GM12891 (cell line): ENCODE data around the gene MARCKS.

ENCODE experiments used
- DNase-seq: peaks from one replicate; pipeline ENCODE4 v3.0.0; 2011; ENCODE audit warnings: low spot score; ENCODE audit not compliant: insufficient read length
- FAIRE-seq: peaks from 2 replicates; lab custom pipeline; 2011; peaks lifted over from hg19 to GRCh38; lab: Jason Lieb, UNC
- PAX5 ChIP-seq: IDR thresholded peaks from 2 replicates; pipeline ENCODE4 v1.6.1; 2011; ENCODE audit warnings: low read length, moderate library complexity, mild to moderate bottlenecking; ENCODE audit not compliant: insufficient read depth, severe bottlenecking
- POLR2A ChIP-seq: IDR thresholded peaks from 2 replicates; pipeline ENCODE4 v1.6.1; 2011; ENCODE audit warnings: low read depth, low read length, control low read depth
- POLR2AphosphoS5 ChIP-seq: IDR thresholded peaks from 2 replicates; pipeline ENCODE4 v1.6.1; 2011; ENCODE audit warnings: low read depth, low read length, control low read depth
- POU2F2 ChIP-seq: IDR thresholded peaks from 2 replicates; pipeline ENCODE4 v1.6.1; 2011; ENCODE audit warnings: low read depth, mild to moderate bottlenecking, control low read depth, low read length, moderate library complexity
- SPI1 ChIP-seq: IDR thresholded peaks from 2 replicates; pipeline ENCODE4 v1.6.1; 2011; ENCODE audit warnings: low read depth, low read length, control low read depth
- TAF1 ChIP-seq: IDR thresholded peaks from 2 replicates; pipeline ENCODE4 v1.6.1; 2011; ENCODE audit warnings: low read depth, low read length, control low read depth

MARCKS gene

GRCh38 chr6:113879186-113880096, 22.3 kb downstream of the MARCKS start:
- DNase-seq (no peak), FAIRE-seq (peak; percentile 92)
- TF ChIP-seq POLR2A (no peak), PAX5 (no peak), POU2F2 (no peak), TAF1 (no peak), POLR2AphosphoS5 (no peak), SPI1 (no peak)

- no peak for TF ChIP-seq TAF1
- no peak for TF ChIP-seq PAX5
- no peak for TF ChIP-seq POLR2AphosphoS5
- no peak for TF ChIP-seq SPI1
- no peak for TF ChIP-seq POU2F2
- TF ChIP-seq POLR2A, result no peak
- DNase-seq, result no peak
Observed at GRCh38 chr6:113881478-113881980, 24.4 kb downstream of the MARCKS start.

DNA sequence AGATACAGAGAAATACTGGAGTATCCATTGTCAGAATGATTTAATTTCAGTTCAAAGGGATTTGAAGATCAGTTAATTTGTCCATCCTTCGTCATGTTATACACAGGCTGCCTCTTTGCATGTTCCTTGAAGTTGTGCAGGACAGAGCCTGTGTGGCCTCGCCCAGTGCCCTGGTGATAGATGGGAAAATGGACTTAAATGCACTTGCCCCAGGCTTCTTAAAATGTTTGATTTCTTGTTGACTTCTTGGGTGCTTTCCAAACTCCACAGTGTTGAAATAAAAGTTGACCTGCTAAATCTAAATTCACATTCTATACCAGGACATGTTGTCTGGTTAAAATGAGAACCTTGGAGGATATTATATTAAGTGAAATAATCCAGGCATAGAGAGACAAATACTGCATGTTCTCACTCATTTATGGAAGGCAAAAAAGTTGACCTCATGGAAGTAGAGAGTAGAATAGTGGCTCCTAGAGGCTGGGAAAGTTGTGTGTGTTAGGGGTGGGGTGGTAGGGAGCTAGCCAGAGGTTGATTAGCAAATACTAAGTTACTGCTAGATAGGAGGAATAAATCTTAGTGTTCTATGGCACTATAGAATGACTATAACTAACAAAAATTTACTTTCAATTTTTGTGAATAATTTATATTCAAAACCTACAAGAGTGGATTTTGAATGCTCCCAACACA, 25.3 kb downstream of the MARCKS start:
- DNase-seq (no peak), FAIRE-seq (no peak)
- no peak for TF ChIP-seq SPI1
- no peak for TF ChIP-seq PAX5
- no peak for TF ChIP-seq POLR2A
- TF ChIP-seq POU2F2, result no peak
- TF ChIP-seq POLR2AphosphoS5, result no peak
- TF ChIP-seq TAF1, result no peak

More at GRCh38 chr6:113881478-113881980, 24.4 kb downstream of the MARCKS start:
- FAIRE-seq, result no peak

DNA sequence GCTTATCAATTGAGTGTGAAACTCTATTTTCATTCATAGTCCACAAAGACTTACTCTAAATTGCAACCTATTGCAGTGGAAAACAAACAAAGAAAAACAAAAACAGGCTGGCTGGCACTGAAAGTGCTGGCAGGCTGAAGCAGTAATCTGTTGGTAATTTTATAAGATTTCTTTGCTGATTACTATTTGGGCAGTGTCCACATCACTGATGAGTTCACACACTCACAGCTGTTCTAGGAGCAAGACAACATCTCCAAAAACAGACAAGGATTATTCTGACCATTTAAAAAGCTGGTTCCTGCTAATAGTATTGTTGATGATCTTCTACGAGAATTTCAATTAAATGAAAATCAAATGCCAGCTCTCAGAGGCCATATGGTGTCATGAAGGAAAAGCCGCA, 26.9 kb downstream of the MARCKS start:
- TF ChIP-seq POLR2AphosphoS5, result no peak
- no peak for TF ChIP-seq SPI1
- no peak for TF ChIP-seq POU2F2
- no peak for TF ChIP-seq TAF1
- TF ChIP-seq PAX5, result no peak
- TF ChIP-seq POLR2A, result no peak
- DNase-seq (no peak), FAIRE-seq (no peak)

DNA sequence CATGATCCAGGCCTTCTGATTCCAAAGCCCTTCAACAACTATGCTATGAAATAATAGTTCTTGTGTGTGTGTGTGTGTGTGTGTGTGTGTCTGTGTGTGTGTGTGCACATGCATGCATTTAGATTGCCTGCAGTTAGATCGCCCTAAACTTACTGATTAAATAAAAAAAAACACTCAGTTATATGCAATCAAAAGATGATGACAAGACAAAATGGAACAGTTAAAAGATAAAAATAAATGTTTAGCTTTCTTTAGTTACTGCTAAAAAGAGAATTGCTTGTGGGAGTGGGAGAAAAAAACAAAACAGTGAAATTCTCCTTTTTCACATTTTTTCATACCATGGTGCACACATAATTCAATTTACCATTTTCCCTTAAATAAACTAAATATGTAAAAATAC, 29.4 kb downstream of the MARCKS start:
- DNase-seq (no peak), FAIRE-seq (no peak)
- TF ChIP-seq POU2F2 (no peak), PAX5 (no peak), POLR2AphosphoS5 (no peak), POLR2A (no peak), TAF1 (no peak), SPI1 (no peak)

GRCh38 chr6:113888493-113888892, 31.3 kb downstream of the MARCKS start:
- DNase-seq, result no peak
- FAIRE-seq, result no peak
- no peak for TF ChIP-seq SPI1
- TF ChIP-seq POLR2AphosphoS5, result no peak
- no peak for TF ChIP-seq POLR2A
- TF ChIP-seq POU2F2, result no peak
- TF ChIP-seq TAF1, result no peak
- no peak for TF ChIP-seq PAX5

- no peak for FAIRE-seq
- DNase-seq, result no peak
- no peak for TF ChIP-seq SPI1
- no peak for TF ChIP-seq TAF1
- TF ChIP-seq PAX5, result no peak
- TF ChIP-seq POU2F2, result no peak
- TF ChIP-seq POLR2AphosphoS5, result no peak
- TF ChIP-seq POLR2A, result no peak
Observed at GRCh38 chr6:113888956-113889630, 31.9 kb downstream of the MARCKS start.

GRCh38 chr6:113893451-113893850, 36.3 kb downstream of the MARCKS start:
- no peak for TF ChIP-seq POLR2AphosphoS5
- TF ChIP-seq TAF1, result no peak
- TF ChIP-seq POU2F2, result no peak
- no peak for TF ChIP-seq PAX5
- no peak for TF ChIP-seq SPI1
- no peak for TF ChIP-seq POLR2A
- no peak for DNase-seq
- FAIRE-seq, result no peak

GRCh38 chr6:113893866-113894265, 36.7 kb downstream of the MARCKS start:
- no peak for DNase-seq
- FAIRE-seq, result no peak
- no peak for TF ChIP-seq PAX5
- no peak for TF ChIP-seq TAF1
- TF ChIP-seq POLR2A, result no peak
- TF ChIP-seq POLR2AphosphoS5, result no peak
- no peak for TF ChIP-seq POU2F2
- TF ChIP-seq SPI1, result no peak
